RWPE1 (cell line): ENCODE data around the gene METTL24.

ENCODE experiments used
- CTCF ChIA-PET: fragments of 350-600 bp; sonication (Branson Sonifier 250); formaldehyde crosslinking; extraction: SDS; loops from one replicate; lab custom pipeline; 2021; lab: Yijun Ruan, JAX
- POLR2A ChIA-PET: fragments of 400-600 bp; formaldehyde crosslinking; extraction: SDS; loops from one replicate; lab custom pipeline; 2020; ENCODE audit warnings: antibody characterized with exemption; ENCODE audit not compliant: low non-redundant PET; lab: Yijun Ruan, JAX
- DNase-seq: peaks from one replicate; pipeline ENCODE4 v3.0.0; 2012; ENCODE audit warnings: low spot score
- H3K27ac ChIP-seq: fragments of 450-650 bp; 2 replicates; pipeline ENCODE4 v1.5.1; 2017
- TF ChIP-seq, protein P1 (sequence below): fragments of 450-650 bp; conservative IDR thresholded peaks from 2 replicates; pipeline ENCODE4 v1.5.1; 2017; ENCODE audit warnings: low read depth, mild to moderate bottlenecking

The METTL24 gene

DNA sequence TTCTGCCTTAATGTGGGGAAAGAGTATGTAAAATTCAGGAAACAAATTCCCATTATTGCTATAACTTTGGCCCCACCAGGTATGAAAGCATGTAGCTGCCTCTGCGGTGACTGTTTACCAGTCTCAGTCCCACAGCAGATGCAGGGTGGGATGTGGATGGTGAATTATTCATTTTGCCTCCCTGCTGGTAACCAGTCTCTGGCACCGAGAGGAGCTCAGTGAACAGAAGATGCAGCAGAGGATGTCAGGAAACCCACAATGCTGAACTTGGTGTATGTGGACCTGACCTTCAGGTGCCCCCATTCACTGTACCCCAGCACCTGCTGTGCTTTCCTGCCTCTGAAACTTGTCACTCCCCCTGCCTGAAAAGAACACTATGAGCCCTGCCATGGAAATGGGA, 8.8 kb upstream of the METTL24 start:
- ChIA-PET POLR2A (no interaction called here), CTCF (no interaction called here)
- H3K27ac ChIP-seq: no peak overlapping the region
- TF ChIP-seq, protein P1, sequence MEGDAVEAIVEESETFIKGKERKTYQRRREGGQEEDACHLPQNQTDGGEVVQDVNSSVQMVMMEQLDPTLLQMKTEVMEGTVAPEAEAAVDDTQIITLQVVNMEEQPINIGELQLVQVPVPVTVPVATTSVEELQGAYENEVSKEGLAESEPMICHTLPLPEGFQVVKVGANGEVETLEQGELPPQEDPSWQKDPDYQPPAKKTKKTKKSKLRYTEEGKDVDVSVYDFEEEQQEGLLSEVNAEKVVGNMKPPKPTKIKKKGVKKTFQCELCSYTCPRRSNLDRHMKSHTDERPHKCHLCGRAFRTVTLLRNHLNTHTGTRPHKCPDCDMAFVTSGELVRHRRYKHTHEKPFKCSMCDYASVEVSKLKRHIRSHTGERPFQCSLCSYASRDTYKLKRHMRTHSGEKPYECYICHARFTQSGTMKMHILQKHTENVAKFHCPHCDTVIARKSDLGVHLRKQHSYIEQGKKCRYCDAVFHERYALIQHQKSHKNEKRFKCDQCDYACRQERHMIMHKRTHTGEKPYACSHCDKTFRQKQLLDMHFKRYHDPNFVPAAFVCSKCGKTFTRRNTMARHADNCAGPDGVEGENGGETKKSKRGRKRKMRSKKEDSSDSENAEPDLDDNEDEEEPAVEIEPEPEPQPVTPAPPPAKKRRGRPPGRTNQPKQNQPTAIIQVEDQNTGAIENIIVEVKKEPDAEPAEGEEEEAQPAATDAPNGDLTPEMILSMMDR: no peak
- DNase-seq: no peak

- no peak overlapping the region for H3K27ac ChIP-seq
- ChIA-PET POLR2A (interaction anchor here (0.6 kb wide), 1 partner anchor 322 kb away, joined by 3 read pairs; no protein-coding TSS in a partner anchor), CTCF (interaction anchor here (0.7 kb wide), 1 partner anchor 662 kb away, joined by 3 read pairs; no protein-coding TSS in a partner anchor)
- TF ChIP-seq, protein P1: no peak
- no peak for DNase-seq
These were observed 8.1 kb upstream of the METTL24 start for GRCh38 chr6:110366256-110366655.

GRCh38 chr6:110364364-110365105, 6.4 kb upstream of the METTL24 start:
- POLR2A ChIA-PET: no interaction called here
- no peak overlapping the region for H3K27ac ChIP-seq
- TF ChIP-seq, protein P1: no peak
- DNase-seq: no peak
- CTCF ChIA-PET: no interaction called here

GRCh38 chr6:110363748-110364147, 5.6 kb upstream of the METTL24 start:
- TF ChIP-seq, protein P1: no peak
- H3K27ac ChIP-seq: no peak overlapping the region
- no peak for DNase-seq
- ChIA-PET CTCF (no interaction called here), POLR2A (no interaction called here)

- POLR2A ChIA-PET: no interaction called here
- CTCF ChIA-PET: no interaction called here
- TF ChIP-seq, protein P1: no peak
These were observed 2.5 kb upstream of the METTL24 start for GRCh38 chr6:110360676-110361075.

DNA sequence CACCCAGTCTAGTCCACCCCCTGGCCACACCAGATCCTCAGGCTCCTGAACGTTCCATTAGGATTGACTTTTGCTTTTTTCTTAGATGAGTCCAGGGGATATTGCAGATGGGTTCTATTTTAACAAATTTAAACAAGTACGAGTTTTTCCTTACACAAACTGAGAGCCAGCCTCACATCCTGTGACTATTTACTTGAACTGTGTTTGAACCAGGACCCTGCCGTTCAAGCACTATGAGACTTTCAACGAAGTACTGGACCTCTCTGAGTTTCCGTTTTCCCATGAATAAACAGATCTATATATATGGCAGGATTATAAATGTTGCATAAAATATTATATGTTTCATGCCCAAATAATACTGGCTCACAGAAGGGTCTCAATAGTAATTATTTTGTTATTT, 1.4 kb upstream of the METTL24 start:
- CTCF ChIA-PET: no interaction called here
- no peak for DNase-seq
- TF ChIP-seq, protein P1: no peak
- no peak overlapping the region for H3K27ac ChIP-seq
- POLR2A ChIA-PET: no interaction called here

More at GRCh38 chr6:110360676-110361075, 2.5 kb upstream of the METTL24 start:
- no peak for DNase-seq
- no peak overlapping the region for H3K27ac ChIP-seq
